Stimulated activated CD4-positive, alpha-beta T cell treated with anti-CD3 and anti-CD28 coated beads, Interleukin-12 subunit alpha, Interleukin-12 subunit beta, amount 100 ng/mL, for 4 hours (primary cell): ENCODE data around the gene FHOD3.

Experiments
- DNase-seq: peaks from one replicate; pipeline ENCODE4 v3.0.0-alpha.2; 2020

The FHOD3 gene

GRCh38 chr18:36602620-36603019 is 305.1 kb downstream of the FHOD3 start:
- no peak for DNase-seq

- no peak for DNase-seq
These were observed 310.6 kb downstream of the FHOD3 start for GRCh38 chr18:36608107-36608506.

- DNase-seq: no peak
These were observed 312.7 kb downstream of the FHOD3 start for GRCh38 chr18:36610258-36610657.

GRCh38 chr18:36610661-36611060 is 313.1 kb downstream of the FHOD3 start:
- no peak for DNase-seq

- DNase-seq: no peak
These were observed 315.6 kb downstream of the FHOD3 start for GRCh38 chr18:36613069-36613468.

- DNase-seq: no peak
These were observed 316.3 kb downstream of the FHOD3 start for GRCh38 chr18:36613810-36614209.

- DNase-seq: no peak
These were observed 323.3 kb downstream of the FHOD3 start for GRCh38 chr18:36620788-36621187.

GRCh38 chr18:36622610-36623009 is 325.1 kb downstream of the FHOD3 start:
- DNase-seq: no peak

GRCh38 chr18:36623091-36623490 is 325.6 kb downstream of the FHOD3 start:
- DNase-seq: no peak

- no peak for DNase-seq
These were observed 326.2 kb downstream of the FHOD3 start for GRCh38 chr18:36623681-36624190.

GRCh38 chr18:36624451-36625167 is 327.1 kb downstream of the FHOD3 start:
- DNase-seq: no peak

- no peak for DNase-seq
These were observed 327.9 kb downstream of the FHOD3 start for GRCh38 chr18:36625386-36625785.

- DNase-seq: no peak
These were observed 330.1 kb downstream of the FHOD3 start for GRCh38 chr18:36627637-36628036.

GRCh38 chr18:36628435-36629137 is 331.1 kb downstream of the FHOD3 start:
- no peak for DNase-seq

- no peak for DNase-seq
These were observed 331.6 kb downstream of the FHOD3 start for GRCh38 chr18:36629138-36629530.

GRCh38 chr18:36629836-36630235 is 332.3 kb downstream of the FHOD3 start:
- DNase-seq: no peak

- no peak for DNase-seq
These were observed 333.4 kb downstream of the FHOD3 start for GRCh38 chr18:36630917-36631316.

- no peak for DNase-seq
These were observed 336.5 kb downstream of the FHOD3 start for GRCh38 chr18:36633961-36634412.

- DNase-seq: no peak
These were observed 337.2 kb downstream of the FHOD3 start for GRCh38 chr18:36634573-36635216.

- DNase-seq: no peak
These were observed 338.0 kb downstream of the FHOD3 start for GRCh38 chr18:36635414-36636096.

GRCh38 chr18:36636237-36636817 is 338.8 kb downstream of the FHOD3 start:
- DNase-seq: no peak

- no peak for DNase-seq
These were observed 340.7 kb downstream of the FHOD3 start for GRCh38 chr18:36638224-36638623.
